GM12873 (cell line): ENCODE data around the gene SYNPO.

Source experiments
- CTCF ChIP-seq: IDR thresholded peaks from 2 replicates; pipeline ENCODE4 v1.5.1; 2012; ENCODE audit warnings: low read depth, mild to moderate bottlenecking, moderate library complexity, low read length, control low read depth; ENCODE audit not compliant: insufficient read depth; ENCODE audit errors: missing control alignments

The SYNPO gene

DNA sequence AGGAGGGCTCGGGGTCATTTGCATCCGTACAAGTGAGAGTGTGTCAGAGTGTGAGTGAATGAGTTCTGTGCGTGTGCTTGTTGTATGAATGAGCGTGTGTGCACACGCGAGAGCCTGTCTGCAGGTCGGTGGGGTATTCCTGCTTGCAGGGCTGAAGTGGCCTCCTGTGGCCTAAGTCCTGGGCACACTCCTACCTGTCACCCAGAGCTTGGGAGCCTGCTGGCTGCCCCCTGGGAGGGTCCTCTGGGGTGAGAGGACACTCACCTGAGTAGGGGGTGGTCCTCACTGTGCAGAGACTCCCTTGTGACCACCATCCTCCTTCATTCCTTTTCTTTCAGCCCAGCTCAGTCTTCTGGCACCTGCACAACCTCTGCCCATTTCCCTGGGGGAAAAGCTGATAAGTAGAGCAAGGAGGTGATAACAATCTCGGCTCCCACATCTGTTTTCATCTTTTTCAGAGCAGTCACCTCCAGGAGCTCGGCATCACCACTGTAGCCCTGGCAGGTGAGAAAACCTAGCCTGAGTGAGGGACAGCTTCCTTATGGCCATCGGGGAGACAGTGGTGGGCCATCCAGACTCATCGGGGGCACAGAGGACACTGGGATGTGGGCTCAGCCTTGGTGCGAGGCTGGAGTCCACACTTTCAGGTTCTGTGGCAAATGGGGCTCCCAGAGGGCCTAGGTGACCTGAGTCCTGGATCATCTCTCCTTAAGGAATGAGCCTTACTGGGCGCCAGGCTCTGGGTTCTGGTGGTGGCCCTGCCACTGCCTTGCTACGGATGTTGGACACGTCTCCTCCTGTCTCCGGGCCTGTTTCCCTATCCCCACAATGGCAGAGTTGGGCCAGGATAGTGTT is 38.7 kb upstream of the SYNPO start:
- TF ChIP-seq CTCF = no peak

GRCh38 chr5:150603052-150603451 is 37.4 kb upstream of the SYNPO start:
- no peak for TF ChIP-seq CTCF

- no peak for TF ChIP-seq CTCF
Measured at GRCh38 chr5:150603491-150603890, 37.0 kb upstream of the SYNPO start.

DNA sequence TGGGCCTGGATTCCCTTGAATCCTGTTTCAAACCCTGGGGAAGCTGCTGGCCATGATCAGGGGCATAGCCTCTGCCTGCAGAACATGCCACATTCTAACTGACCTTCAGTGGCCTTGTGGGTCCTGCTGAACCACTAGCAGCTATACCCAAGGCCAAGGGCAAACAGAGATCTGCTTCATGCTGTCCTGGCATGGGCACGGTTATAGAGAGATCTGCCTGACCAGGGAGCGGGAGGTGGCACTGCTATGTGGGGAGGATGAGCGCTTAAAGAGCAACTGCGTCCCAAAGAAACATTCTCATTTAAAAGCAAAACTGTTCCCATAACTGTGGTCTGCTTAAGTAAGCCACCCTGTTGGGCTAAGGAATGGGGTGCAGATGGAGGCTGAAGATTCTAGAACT is 36.5 kb upstream of the SYNPO start:
- no peak for TF ChIP-seq CTCF

- no peak for TF ChIP-seq CTCF
Measured at GRCh38 chr5:150604894-150605440, 35.5 kb upstream of the SYNPO start.

DNA sequence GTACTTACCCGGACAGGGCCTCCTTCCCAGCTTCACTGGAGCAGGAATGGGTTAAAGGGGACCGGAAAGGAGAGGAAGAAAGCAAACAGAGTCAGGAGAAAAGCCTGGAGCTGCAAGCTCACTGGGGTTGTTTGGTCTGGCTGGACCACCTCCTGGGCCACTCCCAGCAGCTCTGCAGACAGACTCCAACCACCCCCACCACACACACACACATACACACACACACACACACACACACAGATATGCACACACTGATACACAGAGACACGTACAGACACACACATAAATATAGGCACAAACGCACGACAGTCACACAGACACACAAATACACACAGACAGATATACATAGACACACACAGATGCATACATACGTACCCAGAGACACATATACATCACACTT is 34.9 kb upstream of the SYNPO start:
- no peak for TF ChIP-seq CTCF

- TF ChIP-seq CTCF = no peak
Measured at GRCh38 chr5:150606476-150606875, 34.0 kb upstream of the SYNPO start.
